Dedifferentiated amniotic fluid mesenchymal stem cell (primary cell): ENCODE results near the gene MYH7.
"Not testable (repeated sequence)": the region's sequence is repeated elsewhere in the genome, so short reads cannot be mapped to it uniquely, and the experiment has no call there.

Experiments used
- DNase-seq: peaks from one replicate; pipeline ENCODE4 v3.0.0-alpha.2; 2016; ENCODE audit errors: extremely low spot score

Gene MYH7

DNA sequence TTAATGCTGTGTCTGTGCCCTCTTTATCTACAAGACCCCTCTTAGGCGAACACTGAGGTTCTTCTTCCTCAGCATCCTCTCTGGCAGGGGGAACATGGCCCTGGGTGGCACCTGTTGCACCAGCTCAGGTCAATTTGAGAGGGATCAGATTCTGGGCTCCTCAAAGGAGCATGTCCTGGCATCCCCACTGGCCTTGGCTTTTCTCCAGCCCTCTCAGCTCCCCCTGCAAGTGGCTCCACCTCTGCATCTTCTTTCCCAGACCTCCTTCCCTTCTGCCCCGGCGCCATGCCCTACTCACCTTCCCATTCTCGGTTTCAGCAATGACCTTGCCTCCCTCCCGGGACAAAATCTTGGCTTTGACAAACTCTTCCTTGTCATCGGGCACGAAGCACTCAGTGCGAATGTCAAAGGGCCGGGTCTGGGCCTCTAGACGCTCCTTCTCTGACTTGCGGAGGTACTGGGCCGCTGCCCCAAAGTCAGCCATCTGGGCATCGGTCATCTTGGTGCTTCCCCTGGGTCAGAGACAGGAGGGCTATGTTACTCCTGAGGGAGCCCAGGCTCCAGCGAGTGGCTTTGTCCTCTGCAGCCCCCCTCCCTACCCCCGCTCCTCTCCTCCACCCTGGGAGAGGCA is 28.6 kb downstream of the MYH7 start:
- DNase-seq: no peak

- DNase-seq: no peak
These were observed 29.2 kb downstream of the MYH7 start for GRCh38 chr14:23406244-23406643.

DNA sequence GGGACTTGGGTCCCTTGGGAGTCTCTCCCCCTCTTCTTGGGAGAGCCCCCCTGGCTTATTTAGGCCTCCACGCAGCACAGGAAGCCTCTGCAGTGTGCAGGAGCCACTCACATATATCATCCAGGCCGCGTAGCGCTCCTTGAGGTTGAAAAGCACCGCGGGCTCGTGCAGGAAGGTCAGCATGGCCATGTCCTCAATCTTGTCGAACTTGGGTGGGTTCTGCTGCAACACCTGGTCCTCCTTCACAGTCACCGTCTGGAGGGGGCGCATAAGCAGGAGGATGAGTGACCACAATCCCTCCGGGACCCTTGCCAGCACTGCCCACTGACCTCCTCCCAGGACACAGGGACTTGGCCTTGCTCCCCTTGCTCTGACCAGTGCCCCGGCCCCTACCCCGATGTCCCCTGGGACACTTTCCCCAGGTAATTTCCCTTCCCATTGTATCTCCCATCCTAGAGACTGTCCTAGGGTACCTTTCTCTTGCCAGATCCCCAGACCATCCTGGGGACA is 29.9 kb downstream of the MYH7 start:
- DNase-seq: no peak

DNA sequence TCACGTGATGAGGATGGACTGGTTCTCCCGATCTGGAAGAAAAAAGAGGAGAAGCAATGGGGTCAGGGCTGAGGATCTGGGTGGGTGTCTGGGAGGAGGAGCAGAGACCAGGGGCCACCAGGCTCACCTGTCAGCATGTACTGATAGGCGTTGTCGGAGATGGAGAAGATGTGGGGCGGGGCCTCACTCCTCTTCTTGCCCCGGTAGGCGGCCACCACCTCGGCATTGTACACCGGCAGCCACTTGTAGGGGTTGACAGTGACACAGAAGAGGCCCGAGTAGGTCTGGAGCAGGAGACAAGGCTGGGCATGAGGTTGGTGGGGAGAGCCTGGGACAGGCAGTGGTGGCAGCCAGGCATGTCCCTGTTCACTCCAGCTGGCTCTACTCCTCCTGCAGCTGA is 30.4 kb downstream of the MYH7 start:
- no peak for DNase-seq

GRCh38 chr14:23404331-23404900 is 31.0 kb downstream of the MYH7 start:
- DNase-seq: no peak

GRCh38 chr14:23403908-23404307 is 31.6 kb downstream of the MYH7 start:
- DNase-seq: no peak

- DNase-seq: no peak
These were observed 32.4 kb downstream of the MYH7 start for GRCh38 chr14:23403139-23403438.

GRCh38 chr14:23402296-23403138 is 32.9 kb downstream of the MYH7 start:
- DNase-seq: no peak

DNA sequence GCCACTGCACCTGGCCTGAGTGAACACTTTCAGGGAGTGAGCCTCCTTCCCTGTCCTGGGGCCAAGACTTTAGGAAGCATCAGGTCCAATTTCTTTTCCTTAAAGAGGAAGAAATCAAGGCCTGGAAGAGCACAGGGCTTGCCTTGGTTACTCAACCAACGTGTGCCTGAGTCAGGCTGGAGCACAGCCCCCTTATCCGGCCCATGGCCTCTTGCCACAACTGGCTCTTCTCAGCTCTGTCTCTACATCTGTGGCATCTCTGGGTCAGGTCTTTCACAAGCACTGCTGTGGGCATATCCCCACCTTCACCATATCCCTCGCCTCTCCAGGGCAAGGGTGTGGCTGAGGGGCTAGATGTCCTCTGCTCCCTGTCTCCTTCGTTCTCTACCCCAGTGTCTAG is 34.2 kb downstream of the MYH7 start:
- DNase-seq: no peak

GRCh38 chr14:23400496-23401149 is 34.8 kb downstream of the MYH7 start:
- not testable (repeated sequence) for DNase-seq

- DNase-seq: no peak
These were observed 35.9 kb downstream of the MYH7 start for GRCh38 chr14:23399591-23399990.

DNA sequence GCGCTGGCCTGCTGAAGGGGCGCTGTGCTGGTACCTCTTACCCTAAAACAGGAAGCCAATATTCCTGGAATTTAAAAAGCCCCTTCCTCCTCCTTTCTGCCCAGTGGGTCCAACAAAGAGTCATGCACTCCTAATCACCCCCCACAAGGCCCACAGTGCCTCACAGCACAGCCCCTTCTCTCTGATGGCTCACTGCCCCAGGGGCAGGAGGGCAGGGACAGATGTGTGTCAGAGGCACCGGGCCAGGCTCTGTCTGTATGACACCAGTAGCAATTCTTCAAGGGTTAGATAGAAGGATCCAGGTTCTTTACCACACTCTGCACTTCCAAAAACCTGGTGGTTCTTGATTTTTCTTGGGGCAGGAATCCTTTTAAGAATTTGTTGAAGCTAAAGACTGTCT is 36.3 kb downstream of the MYH7 start:
- no peak for DNase-seq

GRCh38 chr14:23398348-23398747 is 37.1 kb downstream of the MYH7 start:
- DNase-seq: no peak

DNA sequence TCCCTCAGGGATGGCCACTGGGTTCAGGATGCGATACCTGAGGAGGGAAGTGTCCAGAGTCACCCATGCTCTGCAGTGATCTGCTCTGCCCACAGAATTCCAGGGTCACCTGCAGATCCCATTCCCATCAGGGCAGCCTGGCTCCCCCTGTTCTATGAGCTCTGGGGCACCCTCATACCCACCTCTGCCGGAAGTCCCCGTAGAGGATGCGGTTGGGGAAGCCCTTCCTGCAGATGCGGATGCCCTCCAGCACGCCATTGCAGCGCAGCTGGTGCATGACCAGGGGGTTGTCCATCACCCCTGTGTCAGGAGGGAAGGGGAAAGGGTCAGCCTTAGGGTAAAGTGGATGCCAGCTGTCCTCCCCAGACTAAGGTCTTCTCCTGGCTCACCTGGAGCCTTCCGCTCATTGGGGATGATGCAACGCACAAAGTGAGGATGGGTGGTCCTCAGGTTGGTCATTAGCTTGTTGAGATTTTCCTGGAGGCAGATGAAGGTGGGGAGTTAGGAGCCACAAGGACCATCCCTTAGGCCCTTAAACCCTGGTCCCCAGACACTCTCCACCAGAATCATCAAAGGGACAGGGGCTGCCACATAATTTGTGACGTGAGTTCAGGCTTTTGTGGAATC is 38.6 kb downstream of the MYH7 start:
- DNase-seq: no peak

DNA sequence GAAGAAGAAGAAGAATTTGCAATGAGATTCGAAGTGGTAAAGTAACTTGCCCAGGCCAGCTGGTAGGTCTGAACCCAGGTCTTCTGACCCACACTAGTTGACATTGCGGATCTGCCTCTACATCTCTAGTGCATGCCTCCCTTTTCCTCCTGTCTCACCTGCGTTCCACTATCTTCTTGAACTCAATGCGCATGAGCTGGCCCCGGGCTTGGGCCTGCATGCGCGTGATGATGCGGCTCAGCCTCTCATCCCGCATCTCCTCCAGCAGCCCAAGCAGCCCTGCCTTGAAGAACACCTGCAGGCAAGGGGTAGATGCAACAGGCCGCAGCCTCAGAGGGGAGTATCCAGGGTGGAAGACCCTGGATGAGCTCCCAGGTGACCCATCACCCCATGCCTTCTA is 39.3 kb downstream of the MYH7 start:
- no peak for DNase-seq

- no peak for DNase-seq
These were observed 42.8 kb downstream of the MYH7 start for GRCh38 chr14:23392613-23393012.

- not testable (repeated sequence) for DNase-seq
These were observed 45.6 kb downstream of the MYH7 start for GRCh38 chr14:23389871-23390270.

GRCh38 chr14:23389396-23389795 is 46.1 kb downstream of the MYH7 start:
- DNase-seq: no peak

DNA sequence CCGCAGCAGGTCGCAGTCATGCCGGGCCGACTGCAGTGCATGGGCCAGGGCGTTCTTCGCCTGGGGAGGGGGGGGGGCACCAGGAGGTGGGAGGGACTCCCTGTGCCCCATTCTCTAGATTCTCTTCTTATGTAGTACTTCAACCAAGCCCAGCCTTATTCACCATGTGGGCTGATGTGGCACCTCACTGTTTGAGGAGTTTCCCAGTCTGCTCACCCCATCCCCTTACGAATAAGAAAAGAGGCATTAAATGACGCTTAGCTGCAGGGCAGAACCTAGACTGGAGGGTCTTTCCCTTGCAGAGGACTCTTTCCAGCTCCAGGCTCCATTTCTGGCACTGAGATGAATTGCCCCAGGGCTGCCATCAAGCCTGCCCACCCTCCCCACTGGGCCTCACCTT is 46.5 kb downstream of the MYH7 start:
- no peak for DNase-seq

- DNase-seq: no peak
These were observed 47.3 kb downstream of the MYH7 start for GRCh38 chr14:23387916-23388882.

GRCh38 chr14:23386999-23387398 is 48.5 kb downstream of the MYH7 start:
- DNase-seq: no peak
